ENCODE measurements around the gene UCHL5. TPM values are rescaled to one million over a fixed set of nuclear protein-coding genes. Genes with fewer than 3 reads are reported as not detected.

UCHL5 gene
- total RNA-seq, 1 experiment from 2014 or later: 42.1 TPM

DNA sequence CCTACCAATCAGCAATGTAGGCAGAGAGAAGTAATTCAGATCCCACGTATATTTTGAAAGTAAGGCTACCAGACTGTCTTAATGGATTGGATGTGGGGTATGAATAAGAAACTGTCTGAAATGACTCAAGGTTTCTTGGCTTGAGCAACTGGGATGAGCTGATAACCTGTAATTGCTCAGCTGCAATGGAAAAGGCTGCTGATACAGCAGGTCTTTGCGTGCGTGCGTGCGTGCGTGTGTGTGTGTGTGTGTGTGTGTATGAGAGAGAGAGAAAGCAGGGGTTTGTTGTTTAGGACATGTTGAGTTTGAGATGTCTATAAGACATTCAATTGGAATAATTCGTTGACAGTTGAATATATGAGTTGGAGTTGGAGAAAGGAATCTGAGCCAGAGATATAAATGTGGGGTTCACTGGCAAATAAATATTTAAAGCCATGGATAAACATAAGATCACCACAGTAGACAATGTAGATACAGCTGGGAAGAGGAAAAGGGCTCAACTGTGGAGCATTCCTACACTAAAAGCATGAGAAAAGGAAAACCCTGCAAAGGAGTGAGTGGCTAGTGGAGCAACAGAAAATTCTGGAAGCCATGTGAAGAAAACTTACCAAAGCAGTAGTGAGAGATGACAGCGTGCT is 72.9 kb downstream of the UCHL5 start:
- Histone ChIP-seq H4K5ac (ENCODE audit: insufficient read length, low read depth, low read length) (no peak overlapping the region), H3K4ac (ENCODE audit: low read depth, low read length) (no peak overlapping the region), H3K27me3 (ENCODE audit: insufficient read depth, low read length) (no peaks in the 10 kb centered on the region), H3K18ac (ENCODE audit: insufficient read length, low read depth, low read length) (no peak overlapping the region), H2AK5ac (ENCODE audit: insufficient read length, low read length) (no peak overlapping the region), H3K23me2 (ENCODE audit: insufficient read length, low read depth, low read length, poor library complexity, severe bottlenecking) (no peaks in the 10 kb centered on the region), H3K79me1 (ENCODE audit: insufficient read depth, low read depth, low read length, poor library complexity, severe bottlenecking) (no peaks in the 10 kb centered on the region), H2BK20ac (ENCODE audit: low read depth, low read length, poor library complexity, severe bottlenecking) (no peak overlapping the region), H4K8ac (replicated peaks; ENCODE audit: insufficient read length, low read depth, low read length) (no peak overlapping the region), H3K79me2 (ENCODE audit: insufficient read depth, low read length) (no peaks in the 10 kb centered on the region), H3K23ac (ENCODE audit: insufficient read length, low read depth, low read length) (no peak overlapping the region), H2BK12ac (ENCODE audit: insufficient read length, low read depth, low read length) (no peak overlapping the region), H4K91ac (ENCODE audit: insufficient read length, low read depth, low read length) (no peak overlapping the region), H3K27ac (ENCODE audit: insufficient read length, low read depth, low read length) (no peak overlapping the region), H2AFZ (ENCODE audit: low read length) (no peak overlapping the region), H3T11ph (ENCODE audit: low read length) (no peak overlapping the region), H2BK15ac (ENCODE audit: low read depth, low read length) (no peak overlapping the region), H3K56ac (ENCODE audit: insufficient read length, low read depth, low read length) (no peak overlapping the region), H3K14ac (ENCODE audit: insufficient read depth, low read length) (no peak overlapping the region), H4K20me1 (ENCODE audit: control insufficient read depth, insufficient read depth, insufficient read length) (no peaks in the 10 kb centered on the region), H3K9me3 (ENCODE audit: control insufficient read depth, low read depth, low read length) (no peaks in the 10 kb centered on the region), H2BK5ac (ENCODE audit: insufficient read length, low read length) (no peak overlapping the region), H3K9ac (ENCODE audit: extremely low read depth, insufficient read length, low read length) (no peak overlapping the region), H3K4me1 (ENCODE audit: insufficient read depth, low read length) (peaks cover 2% of the 10 kb centered on the region), H2BK120ac (ENCODE audit: low read depth, low read length, poor library complexity, severe bottlenecking) (no peak overlapping the region), H3K4me2 (ENCODE audit: insufficient read depth, insufficient read length, low read length) (no peak overlapping the region)
- no peak for TF ChIP-seq CTCF (conservative IDR thresholded peaks at IDR 0.05)
- H3K36me3 Mint-ChIP-seq (ENCODE audit: insufficient read depth in 1 of 3, low read depth in 3 of 3): peaks cover 0 to under 1% (median 0%) of the 10 kb centered on the region in 3 experiments; a peak in 2 of 7 replicates
- WGBS (ENCODE audit: extremely low coverage, insufficient read length, low lambda C conversion rate): no CpG with 5 or more reads among the region's 8 CpGs
- no peak overlapping the region; a peak in 1 of 7 replicates for H3K27ac Mint-ChIP-seq
- no peak overlapping the region for H3K4me3 Mint-ChIP-seq
- peaks cover 9 to 14% of the 10 kb centered on the region in 2 experiments for H3K4me1 Mint-ChIP-seq
- no peaks in the 10 kb centered on the region for H3K9me3 Mint-ChIP-seq
- no peaks in the 10 kb centered on the region for H3K27me3 Mint-ChIP-seq (ENCODE audit: low read depth)
- DNase-seq: no peak

Data from H9 (cell line).